Fibroblast of peridontal ligament (primary cell): ENCODE data around the gene ABCF1.

Experiments used
- DNase-seq: peaks from one replicate; pipeline ENCODE4 v3.0.0-alpha.2; 2010; ENCODE audit errors: extremely low read depth

Gene ABCF1

DNA sequence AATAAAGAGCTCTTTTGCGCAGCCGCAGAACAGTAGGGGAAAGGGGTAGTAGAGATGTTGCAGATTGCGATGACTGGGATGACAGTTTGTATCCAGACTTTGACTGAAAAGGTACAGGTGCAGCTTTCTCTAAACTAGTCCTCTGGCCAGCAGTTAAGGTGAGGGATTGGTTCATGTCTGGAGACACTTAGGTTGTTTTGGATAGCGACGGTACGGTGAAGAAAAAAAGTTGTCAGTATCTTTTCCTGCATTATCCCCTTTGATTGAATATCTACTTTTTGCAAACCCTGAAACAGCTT lies 13.6 kb upstream of the ABCF1 start:
- no peak for DNase-seq

- DNase-seq = no peak
Measured at GRCh38 chr6:30560930-30561329, 10.3 kb upstream of the ABCF1 start.

DNA sequence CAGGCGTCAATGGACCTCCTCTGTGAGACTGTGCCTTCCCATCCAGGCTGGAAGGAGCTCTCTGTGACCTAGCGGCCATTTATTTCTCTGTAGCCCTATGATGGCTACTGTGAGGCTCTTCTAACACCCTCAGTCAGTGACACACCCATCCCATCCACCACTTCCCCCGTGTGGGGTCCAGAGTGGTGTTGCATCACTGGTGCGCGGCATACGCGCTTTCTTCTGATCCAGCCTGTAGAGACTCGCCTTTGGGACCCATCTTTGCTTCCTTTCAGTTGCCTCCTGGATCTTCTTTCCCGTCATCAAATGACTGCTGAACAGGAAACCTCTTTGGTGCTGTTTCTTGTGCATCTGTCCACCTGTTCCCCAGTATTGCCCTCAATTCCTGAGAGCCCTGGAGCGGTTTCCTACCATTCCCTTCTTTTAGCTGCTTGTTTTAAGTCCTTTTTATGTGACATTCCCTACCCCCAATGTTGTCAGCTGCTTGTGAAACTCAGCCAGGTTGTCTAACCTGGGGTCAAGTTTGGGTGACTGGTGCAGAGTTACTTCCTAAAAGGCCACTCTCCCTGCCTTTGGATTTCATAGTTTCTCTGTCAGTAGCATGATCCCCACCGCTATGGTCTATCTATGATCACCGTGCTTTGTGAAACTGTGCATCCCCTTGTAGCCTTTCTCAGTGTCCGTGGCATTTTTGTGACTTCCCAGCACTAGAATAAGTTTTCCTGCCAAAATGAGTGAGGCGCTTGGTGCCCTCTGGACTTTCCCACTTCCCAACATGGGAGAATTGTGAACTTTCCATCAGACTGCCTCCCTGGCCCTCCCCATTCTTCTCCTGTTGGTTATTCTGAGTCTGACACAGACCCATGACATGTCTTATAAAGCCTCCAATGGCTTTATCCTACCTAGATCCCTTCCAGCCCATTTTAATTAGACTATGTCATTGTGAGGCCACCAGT lies 8.5 kb upstream of the ABCF1 start:
- DNase-seq = no peak

GRCh38 chr6:30564114-30564513 lies 7.1 kb upstream of the ABCF1 start:
- DNase-seq = no peak

GRCh38 chr6:30565772-30566171 lies 5.5 kb upstream of the ABCF1 start:
- no peak for DNase-seq

DNA sequence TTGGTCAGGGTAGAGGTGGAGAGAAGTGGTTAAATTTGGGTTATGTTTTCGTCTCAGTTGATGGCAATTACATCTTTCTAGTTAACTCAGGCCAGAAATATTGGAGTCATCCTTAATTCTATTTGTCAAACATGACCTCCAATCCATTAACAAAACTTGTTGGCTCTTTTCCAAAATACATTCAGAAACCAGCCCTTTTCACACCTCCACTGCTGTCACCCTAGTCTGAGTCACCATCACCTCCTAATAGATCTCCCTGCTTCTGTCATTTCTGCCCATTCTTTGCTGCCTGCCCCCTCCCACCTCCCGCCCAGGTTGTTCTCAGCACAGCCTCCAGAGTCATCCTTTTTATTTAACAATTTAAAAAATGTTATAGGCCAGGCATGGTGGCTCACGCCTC lies 3.0 kb upstream of the ABCF1 start:
- DNase-seq = no peak

- DNase-seq = no peak
Measured at GRCh38 chr6:30570263-30570662, 979 bp upstream of the ABCF1 start.

DNA sequence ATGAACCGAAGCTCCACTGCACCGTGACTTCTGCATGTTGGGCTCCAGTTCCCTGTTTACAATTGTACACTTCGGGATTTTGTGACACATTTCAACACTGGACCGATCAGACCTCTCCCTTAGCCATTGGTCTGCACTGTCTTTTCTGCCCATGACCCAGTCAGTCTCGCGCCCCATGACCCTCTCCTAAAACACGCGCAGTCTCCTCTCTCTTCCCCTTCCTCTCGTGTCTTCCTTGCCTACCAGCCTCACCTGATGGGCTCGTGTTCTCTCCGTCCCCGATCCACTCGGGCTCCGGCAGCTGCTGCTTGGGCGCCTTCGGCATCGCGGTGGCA lies 535 bp upstream of the ABCF1 start:
- DNase-seq = no peak

- no peak for DNase-seq
Measured at GRCh38 chr6:30571762-30572082, 480 bp downstream of the ABCF1 start.

GRCh38 chr6:30572148-30572547 lies 906 bp downstream of the ABCF1 start:
- no peak for DNase-seq

- DNase-seq = no peak
Measured at GRCh38 chr6:30573113-30573512, 1.9 kb downstream of the ABCF1 start.

DNA sequence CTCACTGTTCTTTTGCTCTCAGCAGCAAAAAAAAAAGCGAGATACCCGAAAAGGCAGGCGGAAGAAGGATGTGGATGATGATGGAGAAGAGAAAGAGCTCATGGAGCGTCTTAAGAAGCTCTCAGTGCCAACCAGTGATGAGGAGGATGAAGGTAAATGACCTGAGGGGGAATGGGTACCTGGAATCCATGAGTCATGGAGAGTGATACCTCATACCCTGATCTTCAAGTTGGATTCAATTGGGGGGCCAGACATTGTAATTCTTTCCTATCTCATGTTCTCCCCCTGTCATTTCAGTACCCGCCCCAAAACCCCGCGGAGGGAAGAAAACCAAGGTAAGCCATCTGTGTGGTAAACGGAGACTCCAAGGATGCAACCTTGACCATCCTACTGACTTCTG lies 6.8 kb downstream of the ABCF1 start:
- DNase-seq = no peak

DNA sequence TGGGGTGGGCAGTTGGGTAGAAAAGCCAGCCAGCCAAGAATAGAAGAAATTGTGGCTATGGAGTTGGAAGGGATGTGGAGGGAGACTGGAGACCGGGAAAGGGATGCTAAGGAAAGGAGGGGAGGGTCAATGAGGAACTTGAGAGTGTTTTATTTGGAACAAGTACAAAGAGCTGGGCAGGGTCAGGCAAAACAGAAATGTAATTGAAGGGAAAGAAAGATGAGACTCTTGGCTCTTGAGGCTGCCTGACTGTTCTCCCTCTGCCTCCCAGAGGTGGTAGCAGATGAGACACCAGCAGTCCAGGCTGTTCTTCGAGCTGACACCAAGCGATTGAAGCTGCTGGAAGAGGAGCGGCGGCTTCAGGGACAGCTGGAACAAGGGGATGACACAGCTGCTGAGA lies 12.7 kb downstream of the ABCF1 start:
- DNase-seq = no peak

DNA sequence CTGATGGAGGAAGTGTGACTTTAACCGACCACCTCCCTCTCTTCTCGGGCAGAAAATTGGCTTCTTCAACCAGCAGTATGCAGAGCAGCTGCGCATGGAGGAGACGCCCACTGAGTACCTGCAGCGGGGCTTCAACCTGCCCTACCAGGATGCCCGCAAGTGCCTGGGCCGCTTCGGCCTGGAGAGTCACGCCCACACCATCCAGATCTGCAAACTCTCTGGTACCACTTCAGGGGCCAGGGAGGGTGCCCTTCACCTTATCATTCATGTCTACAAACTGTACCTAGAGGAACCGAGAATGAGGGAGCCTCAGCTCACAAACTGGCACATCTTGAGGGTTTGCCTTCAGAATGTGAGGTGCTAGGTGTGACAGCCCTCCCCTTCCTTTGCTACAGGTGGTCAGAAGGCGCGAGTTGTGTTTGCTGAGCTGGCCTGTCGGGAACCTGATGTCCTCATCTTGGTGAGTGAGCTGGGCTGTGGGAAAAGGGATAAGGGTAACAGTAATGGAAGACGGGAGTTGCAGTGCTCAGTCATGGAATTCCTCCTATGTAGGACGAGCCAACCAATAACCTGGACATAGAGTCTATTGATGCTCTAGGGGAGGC lies 18.6 kb downstream of the ABCF1 start:
- DNase-seq = no peak

GRCh38 chr6:30590509-30590908 lies 19.3 kb downstream of the ABCF1 start:
- DNase-seq = no peak

DNA sequence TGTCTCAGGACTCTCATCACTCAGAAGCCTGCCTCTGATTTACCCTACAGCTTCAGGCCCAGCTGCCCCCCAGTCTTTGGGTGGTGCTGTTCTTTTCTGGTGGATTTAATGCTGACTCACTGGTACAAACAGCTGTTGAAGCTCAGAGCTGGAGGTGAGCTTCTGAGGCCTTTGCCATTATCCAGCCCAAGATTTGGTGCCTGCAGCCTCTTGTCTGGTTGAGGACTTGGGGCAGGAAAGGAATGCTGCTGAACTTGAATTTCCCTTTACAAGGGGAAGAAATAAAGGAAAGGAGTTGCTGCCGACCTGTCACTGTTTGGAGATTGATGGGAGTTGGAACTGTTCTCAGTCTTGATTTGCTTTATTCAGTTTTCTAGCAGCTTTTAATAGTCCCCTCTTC lies 19.8 kb downstream of the ABCF1 start:
- peak; percentile 50 for DNase-seq

GRCh38 chr6:30592287-30592686 lies 21.0 kb downstream of the ABCF1 start:
- no peak for DNase-seq

DNA sequence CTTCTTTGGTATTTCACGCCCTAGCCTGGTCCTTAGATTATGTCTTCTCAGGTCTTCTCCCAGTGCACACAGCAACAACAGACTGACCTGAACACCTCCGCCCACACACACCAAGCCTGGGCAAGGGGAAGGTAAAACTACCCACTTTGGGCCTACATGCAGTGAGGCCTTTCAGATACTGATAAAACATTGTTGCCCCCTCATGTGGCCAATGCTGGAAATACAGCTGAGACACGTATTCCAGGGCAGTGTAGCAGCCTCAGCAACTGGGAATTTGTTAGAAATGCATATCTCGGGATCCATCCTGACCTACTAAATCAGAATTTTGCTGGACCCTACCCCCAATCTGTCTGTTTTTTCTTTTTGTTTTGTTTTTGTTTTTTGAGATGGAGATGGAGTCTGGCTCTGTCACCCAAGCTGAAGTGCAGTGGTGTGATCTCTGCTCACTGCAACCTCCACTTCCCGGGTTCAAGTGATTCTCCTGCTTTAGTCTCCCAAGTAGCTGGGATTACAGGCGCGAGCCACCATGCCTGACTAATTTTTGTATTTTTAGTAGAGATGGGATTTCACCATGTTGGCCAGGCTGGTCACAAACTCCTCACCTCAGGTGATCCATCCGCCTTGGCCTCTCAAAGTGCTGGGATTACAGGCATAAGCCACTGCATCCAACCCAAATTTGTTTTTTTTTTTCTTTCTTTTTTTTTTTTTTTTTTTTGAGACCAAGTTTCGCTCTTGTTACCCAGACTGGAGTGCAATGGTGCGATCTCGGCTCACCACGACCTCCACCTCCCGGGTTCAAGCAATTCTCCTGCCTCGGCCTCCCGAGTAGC lies 26.3 kb downstream of the ABCF1 start:
- peak; percentile 84 for DNase-seq

GRCh38 chr6:30598912-30599624 lies 27.8 kb downstream of the ABCF1 start:
- DNase-seq = no peak

DNA sequence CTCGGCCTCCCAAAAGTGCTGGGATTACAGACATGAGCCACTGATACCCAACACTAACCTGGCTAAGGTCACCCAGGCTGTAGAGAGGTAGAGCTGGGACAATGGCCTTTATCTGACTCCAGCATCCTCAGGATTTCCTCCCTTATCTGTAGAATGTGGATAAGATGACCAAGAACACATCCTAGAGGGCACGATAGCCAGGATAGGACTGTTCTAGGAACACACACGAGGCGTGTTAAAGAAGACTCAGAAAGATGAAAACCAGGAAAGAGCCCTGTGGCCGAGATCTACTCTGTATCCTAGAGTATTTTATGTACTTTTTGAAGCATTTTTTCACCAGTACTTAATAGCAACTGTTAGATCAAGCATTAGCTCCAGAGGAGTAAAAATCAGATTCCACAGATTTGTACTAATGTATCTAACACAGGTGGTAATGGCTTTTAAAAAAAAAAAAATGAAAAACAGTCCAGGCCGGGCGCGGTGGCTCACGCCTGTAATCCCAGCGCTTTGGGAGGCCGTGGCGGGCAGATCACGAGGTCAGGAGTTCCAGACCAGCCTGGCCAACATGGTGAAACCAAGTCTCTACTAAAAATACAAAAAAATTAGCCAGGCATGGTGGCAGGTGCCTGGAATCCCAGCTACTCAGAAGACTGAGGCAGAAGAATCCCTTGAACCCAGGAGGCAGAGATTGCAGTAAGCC lies 28.5 kb downstream of the ABCF1 start:
- DNase-seq = no peak

DNA sequence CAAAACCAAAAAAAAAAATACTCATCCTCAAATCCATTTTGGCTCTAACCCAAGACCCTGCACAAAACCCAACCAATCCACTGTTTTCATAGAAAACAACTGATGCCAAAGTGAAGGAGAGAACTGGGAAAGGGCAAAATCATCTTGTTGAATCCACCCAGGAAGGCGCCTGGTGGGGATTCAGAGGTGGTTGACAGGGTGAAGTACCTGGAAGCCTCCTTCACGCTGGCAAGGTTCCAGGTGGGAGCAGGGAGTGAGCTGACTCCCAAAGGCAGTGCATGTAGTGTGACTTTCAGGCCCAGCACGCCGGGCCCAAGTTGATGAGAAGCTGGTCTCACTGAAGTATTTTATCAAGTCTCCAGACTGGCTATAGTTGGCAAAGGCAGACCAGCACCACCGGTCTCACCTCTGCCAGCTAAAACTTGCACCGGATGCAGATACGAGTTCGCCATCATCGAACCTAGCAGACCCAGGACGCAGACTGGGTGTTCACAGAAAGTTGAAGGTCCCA lies 29.3 kb downstream of the ABCF1 start:
- no peak for DNase-seq

DNA sequence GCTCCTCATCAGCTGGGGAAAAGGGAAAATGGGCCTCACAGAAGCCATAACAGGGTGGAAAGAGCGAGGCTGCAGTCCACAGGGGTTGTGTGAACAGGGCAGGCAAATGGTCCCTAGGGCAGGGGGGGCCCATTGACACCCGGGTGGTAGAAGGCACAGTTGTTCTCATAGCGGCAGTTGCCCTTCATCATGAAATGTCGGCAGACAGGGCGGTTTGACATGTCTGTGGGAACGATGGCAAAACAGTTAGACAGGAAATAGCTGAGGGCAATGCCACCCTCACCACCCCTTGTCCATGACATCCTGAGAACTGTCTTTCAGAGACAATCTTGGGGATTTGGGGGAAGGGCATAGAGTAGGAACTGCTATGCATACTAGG lies 30.2 kb downstream of the ABCF1 start:
- no peak for DNase-seq
